Measurements from ENCODE around the gene SAMD11.
"Not testable (repeated sequence)": the region's sequence is repeated elsewhere in the genome, so short reads cannot be mapped to it uniquely, and the experiment has no call there.

The SAMD11 gene

DNA sequence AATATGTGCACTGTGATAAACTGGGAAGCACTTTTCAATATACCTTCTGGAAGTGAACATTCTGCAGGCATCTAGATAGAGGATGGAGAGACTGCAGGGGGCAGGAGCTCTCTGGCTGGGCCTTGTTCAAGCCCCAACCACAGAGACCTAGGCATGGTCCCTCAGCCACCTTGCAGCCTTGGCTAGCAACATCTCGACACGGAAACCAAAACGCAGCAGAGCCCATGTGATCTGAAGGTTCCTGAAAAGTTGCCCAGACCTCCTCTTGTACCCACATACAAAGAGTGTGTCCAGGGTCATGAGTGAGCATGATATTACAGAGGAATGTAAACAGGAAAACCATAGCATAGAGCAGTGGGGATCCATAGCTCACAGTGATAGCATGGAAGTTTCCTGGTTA is 33.1 kb upstream of the SAMD11 start:
- Histone ChIP-seq H3K79me2 (ENCODE audit: control insufficient read depth, low read length) (no peaks in the 10 kb centered on the region), H3K27ac (ENCODE audit: low read depth, low read length) (no peak overlapping the region), H3F3A (ENCODE audit: control insufficient read depth, insufficient read depth) (no peaks in the 10 kb centered on the region), H3K27me3 (ENCODE audit: control insufficient read depth, low read length) (peaks cover 20% of the 10 kb centered on the region), H3K4me2 (ENCODE audit: low read length) (no peak overlapping the region), H3K9me2 (replicated peaks; ENCODE audit: control insufficient read depth, low read length) (no peaks in the 10 kb centered on the region), H3K4me3 (ENCODE audit: low read length) (no peak overlapping the region), H3K4me1 (ENCODE audit: control insufficient read depth, low read length) (no peaks in the 10 kb centered on the region), H3K9me3 (ENCODE audit: control insufficient read depth, insufficient read depth, low read length) (no peaks in the 10 kb centered on the region), H3K36me3 (ENCODE audit: control insufficient read depth, low read length) (no peaks in the 10 kb centered on the region), H4K20me1 (ENCODE audit: control insufficient read depth, insufficient read depth, low read depth, low read length) (no peaks in the 10 kb centered on the region)
- no peak for TF ChIP-seq EZH2phosphoT487 (IDR thresholded peaks at IDR 0.05; ENCODE audit: borderline replicate concordance, low read length)
- TF ChIP-seq, protein P1, sequence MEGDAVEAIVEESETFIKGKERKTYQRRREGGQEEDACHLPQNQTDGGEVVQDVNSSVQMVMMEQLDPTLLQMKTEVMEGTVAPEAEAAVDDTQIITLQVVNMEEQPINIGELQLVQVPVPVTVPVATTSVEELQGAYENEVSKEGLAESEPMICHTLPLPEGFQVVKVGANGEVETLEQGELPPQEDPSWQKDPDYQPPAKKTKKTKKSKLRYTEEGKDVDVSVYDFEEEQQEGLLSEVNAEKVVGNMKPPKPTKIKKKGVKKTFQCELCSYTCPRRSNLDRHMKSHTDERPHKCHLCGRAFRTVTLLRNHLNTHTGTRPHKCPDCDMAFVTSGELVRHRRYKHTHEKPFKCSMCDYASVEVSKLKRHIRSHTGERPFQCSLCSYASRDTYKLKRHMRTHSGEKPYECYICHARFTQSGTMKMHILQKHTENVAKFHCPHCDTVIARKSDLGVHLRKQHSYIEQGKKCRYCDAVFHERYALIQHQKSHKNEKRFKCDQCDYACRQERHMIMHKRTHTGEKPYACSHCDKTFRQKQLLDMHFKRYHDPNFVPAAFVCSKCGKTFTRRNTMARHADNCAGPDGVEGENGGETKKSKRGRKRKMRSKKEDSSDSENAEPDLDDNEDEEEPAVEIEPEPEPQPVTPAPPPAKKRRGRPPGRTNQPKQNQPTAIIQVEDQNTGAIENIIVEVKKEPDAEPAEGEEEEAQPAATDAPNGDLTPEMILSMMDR (IDR thresholded peaks at IDR 0.05; ENCODE audit: low read depth, low read length, poor library complexity, severe bottlenecking): no peak

GRCh38 chr1:897226-897625 is 26.5 kb upstream of the SAMD11 start:
- H3K27me3 ChIP-seq (ENCODE audit: control insufficient read depth, low read length): peaks cover 16% of the 10 kb centered on the region
- no peak overlapping the region for H3K27ac ChIP-seq (ENCODE audit: low read depth, low read length)
- H3K4me2 ChIP-seq (ENCODE audit: low read length): no peak overlapping the region

GRCh38 chr1:897951-898350 is 25.8 kb upstream of the SAMD11 start:
- not testable (repeated sequence) for H3K36me3 ChIP-seq (ENCODE audit: control insufficient read depth, low read length); H3K9me3 ChIP-seq (ENCODE audit: control insufficient read depth, insufficient read depth, low read length); H3K4me2 ChIP-seq (ENCODE audit: low read length); H3K79me2 ChIP-seq (ENCODE audit: control insufficient read depth, low read length); H4K20me1 ChIP-seq (ENCODE audit: control insufficient read depth, insufficient read depth, low read depth, low read length); H3K4me3 ChIP-seq (ENCODE audit: low read length); H3F3A ChIP-seq (ENCODE audit: control insufficient read depth, insufficient read depth); H3K9me2 ChIP-seq (replicated peaks; ENCODE audit: control insufficient read depth, low read length); H3K27ac ChIP-seq (ENCODE audit: low read depth, low read length); H3K4me1 ChIP-seq (ENCODE audit: control insufficient read depth, low read length)
- peaks cover 16% of the 10 kb centered on the region for H3K27me3 ChIP-seq (ENCODE audit: control insufficient read depth, low read length)

More at GRCh38 chr1:897226-897625, 26.5 kb upstream of the SAMD11 start:
- Histone ChIP-seq H3K36me3 (ENCODE audit: control insufficient read depth, low read length) (no peaks in the 10 kb centered on the region), H3F3A (ENCODE audit: control insufficient read depth, insufficient read depth) (no peaks in the 10 kb centered on the region), H3K9me3 (ENCODE audit: control insufficient read depth, insufficient read depth, low read length) (no peaks in the 10 kb centered on the region), H4K20me1 (ENCODE audit: control insufficient read depth, insufficient read depth, low read depth, low read length) (no peaks in the 10 kb centered on the region), H3K9me2 (replicated peaks; ENCODE audit: control insufficient read depth, low read length) (no peaks in the 10 kb centered on the region), H3K4me3 (ENCODE audit: low read length) (no peak overlapping the region), H3K4me1 (ENCODE audit: control insufficient read depth, low read length) (no peaks in the 10 kb centered on the region), H3K79me2 (ENCODE audit: control insufficient read depth, low read length) (no peaks in the 10 kb centered on the region)
- TF ChIP-seq, protein P1 (IDR thresholded peaks at IDR 0.05; ENCODE audit: low read depth, low read length, poor library complexity, severe bottlenecking): no peak
- TF ChIP-seq EZH2phosphoT487 (IDR thresholded peaks at IDR 0.05; ENCODE audit: borderline replicate concordance, low read length): no peak

GRCh38 chr1:899636-900317 is 23.9 kb upstream of the SAMD11 start:
- Histone ChIP-seq H3K4me3 (ENCODE audit: low read length) (no peak overlapping the region), H3K36me3 (ENCODE audit: control insufficient read depth, low read length) (no peaks in the 10 kb centered on the region), H3K27me3 (ENCODE audit: control insufficient read depth, low read length) (peaks cover 16% of the 10 kb centered on the region), H3K27ac (ENCODE audit: low read depth, low read length) (no peak overlapping the region), H3K9me2 (replicated peaks; ENCODE audit: control insufficient read depth, low read length) (no peaks in the 10 kb centered on the region), H3K9me3 (ENCODE audit: control insufficient read depth, insufficient read depth, low read length) (no peaks in the 10 kb centered on the region), H3F3A (ENCODE audit: control insufficient read depth, insufficient read depth) (no peaks in the 10 kb centered on the region), H3K4me1 (ENCODE audit: control insufficient read depth, low read length) (peaks cover under 1% of the 10 kb centered on the region; the same call in 1 of the 2 replicates), H4K20me1 (ENCODE audit: control insufficient read depth, insufficient read depth, low read depth, low read length) (no peaks in the 10 kb centered on the region), H3K4me2 (ENCODE audit: low read length) (no peak overlapping the region), H3K79me2 (ENCODE audit: control insufficient read depth, low read length) (no peaks in the 10 kb centered on the region)
- TF ChIP-seq EZH2phosphoT487 (IDR thresholded peaks at IDR 0.05; ENCODE audit: borderline replicate concordance, low read length): no peak
- TF ChIP-seq, protein P1 (IDR thresholded peaks at IDR 0.05; ENCODE audit: low read depth, low read length, poor library complexity, severe bottlenecking): no peak
